Fibroblast of skin of right biceps (primary cell): ENCODE results near the gene STBD1.
"Not testable (repeated sequence)": the region's sequence is repeated elsewhere in the genome, so short reads cannot be mapped to it uniquely, and the experiment has no call there.

Experiments used
- DNase-seq: peaks from one replicate; pipeline ENCODE4 v3.0.0-alpha.2; 2013

The STBD1 gene

GRCh38 chr4:76326515-76326914, 20.0 kb downstream of the STBD1 start:
- no peak for DNase-seq

- no peak for DNase-seq
Measured at GRCh38 chr4:76334885-76335284, 28.4 kb downstream of the STBD1 start.

GRCh38 chr4:76339364-76339763, 32.8 kb downstream of the STBD1 start:
- DNase-seq, result no peak

GRCh38 chr4:76341063-76341462, 34.5 kb downstream of the STBD1 start:
- DNase-seq, result peak; percentile 76

GRCh38 chr4:76342191-76342590, 35.7 kb downstream of the STBD1 start:
- DNase-seq, result no peak

- no peak for DNase-seq
Measured at GRCh38 chr4:76342803-76343202, 36.3 kb downstream of the STBD1 start.

- DNase-seq, result no peak
Measured at GRCh38 chr4:76354517-76355473, 48.3 kb downstream of the STBD1 start.

GRCh38 chr4:76357981-76358380, 51.4 kb downstream of the STBD1 start:
- no peak for DNase-seq

- DNase-seq, result not testable (repeated sequence)
Measured at GRCh38 chr4:76359881-76360466, 53.4 kb downstream of the STBD1 start.
